UCSD-AML1 (cell line): ENCODE results near the gene MED15.

ENCODE experiments used
- DNase-seq: peaks from one replicate; lab custom pipeline; 2025; ENCODE audit not compliant: unreplicated experiment; lab: John Stamatoyannopoulos, UW

The MED15 gene

DNA sequence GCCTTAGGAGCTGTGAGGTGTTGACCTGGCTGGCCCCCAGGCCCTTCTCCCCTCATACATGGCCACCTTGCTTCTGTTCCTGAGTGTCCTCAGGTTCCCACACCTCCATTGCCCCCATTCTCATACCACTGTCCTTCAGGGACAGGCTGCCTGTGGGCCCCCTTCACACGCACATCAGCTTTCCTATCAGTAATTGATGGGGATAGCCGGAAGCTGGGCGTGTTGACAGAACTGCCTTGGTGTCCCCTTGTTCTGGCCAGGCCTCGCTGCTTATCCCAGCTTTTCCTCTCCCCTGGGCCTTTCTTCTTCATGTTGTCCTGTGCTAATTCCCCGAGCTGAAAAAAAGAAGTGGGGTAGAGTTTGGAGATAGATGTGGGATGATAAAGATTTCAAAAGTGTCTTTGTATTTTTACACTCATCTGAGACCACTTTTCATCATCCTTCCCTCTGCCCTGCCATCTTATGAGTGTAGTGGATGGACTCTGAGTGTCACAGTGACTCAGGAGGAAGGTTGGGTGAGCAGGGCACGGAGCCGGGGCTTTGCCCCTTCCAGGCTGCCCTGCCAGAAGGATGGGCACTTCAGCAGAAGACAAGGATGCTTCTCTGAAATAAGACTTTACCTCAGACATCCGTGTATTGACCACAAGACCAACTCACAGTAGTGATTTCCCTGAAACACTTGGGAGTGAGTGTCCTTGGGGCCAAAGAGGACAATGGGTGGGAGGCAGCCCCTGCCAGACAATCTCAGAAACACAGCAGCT, 42.8 kb downstream of the MED15 start:
- DNase-seq: no peak

DNA sequence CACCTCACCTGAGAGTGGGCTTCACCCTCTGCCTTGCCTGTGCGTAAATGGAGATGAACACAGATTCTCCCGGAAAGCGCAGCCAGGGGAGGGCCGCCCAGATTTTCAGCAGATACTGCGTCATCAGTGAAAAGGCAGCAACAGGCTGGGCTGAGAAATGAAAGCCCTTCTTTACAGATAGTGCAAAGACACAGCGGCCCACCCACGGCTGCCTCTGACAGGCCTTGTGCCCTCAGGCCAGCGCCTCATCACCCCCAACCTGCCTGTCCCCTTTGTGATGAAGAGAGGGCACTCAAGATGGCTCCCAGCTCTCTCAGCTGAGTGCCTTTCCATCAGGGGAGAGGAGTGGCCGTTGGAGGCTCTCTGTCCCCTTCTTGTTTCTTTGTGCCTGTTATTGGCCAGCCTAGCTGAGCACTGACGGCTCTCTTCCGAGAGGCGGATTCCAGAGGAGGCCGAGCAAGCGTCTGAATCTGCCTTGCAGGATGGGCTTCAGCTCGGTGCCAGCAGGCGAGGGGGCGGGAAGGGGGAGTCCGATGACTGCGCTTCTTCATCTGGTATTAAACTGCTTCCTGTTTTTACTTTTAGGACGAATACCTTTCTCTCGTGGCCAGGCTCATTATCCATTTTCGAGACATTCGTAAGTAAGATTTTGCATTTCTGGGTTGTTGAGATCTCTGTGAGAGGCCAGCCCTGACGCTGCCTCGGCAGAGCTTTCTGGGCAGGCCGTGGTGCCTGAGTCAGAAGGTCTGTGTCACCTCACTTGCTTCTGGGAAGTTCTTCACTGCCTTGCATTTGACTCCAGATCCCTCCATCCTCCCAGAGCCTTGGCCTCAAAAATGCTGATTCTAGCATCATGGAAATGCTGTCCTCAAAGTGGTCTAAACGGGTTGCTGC, 43.7 kb downstream of the MED15 start:
- no peak for DNase-seq

DNA sequence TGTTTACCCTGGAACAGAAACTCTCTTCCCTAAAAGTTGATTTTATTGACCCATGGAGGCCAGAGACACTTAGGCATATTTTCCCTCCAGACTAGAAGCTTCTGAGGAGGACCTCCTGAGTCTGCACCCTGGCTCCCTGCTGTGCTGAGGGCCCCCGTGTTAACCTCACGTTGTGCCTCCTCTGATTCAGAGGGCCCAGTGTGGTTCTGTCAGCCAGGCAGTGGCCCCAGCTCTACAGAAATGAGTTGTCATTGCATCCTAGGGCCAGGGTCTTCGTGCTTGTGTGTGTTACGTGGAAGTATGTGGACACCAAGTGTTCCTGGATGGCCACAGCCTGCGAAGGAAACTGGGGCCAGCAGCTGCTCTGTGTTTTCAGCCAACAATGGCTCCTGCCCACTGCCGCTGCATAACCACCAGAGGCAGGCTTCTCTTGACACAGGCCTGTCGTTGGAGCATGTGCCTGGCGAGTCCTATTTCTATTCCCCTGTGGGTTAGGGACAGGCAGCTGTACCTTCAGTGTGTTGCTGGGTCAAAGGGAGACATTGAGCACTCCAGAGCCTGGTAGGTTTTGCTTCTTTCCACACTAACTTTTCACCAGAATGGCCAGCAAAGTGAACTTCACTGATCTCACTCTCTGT, 44.5 kb downstream of the MED15 start:
- DNase-seq: no peak

DNA sequence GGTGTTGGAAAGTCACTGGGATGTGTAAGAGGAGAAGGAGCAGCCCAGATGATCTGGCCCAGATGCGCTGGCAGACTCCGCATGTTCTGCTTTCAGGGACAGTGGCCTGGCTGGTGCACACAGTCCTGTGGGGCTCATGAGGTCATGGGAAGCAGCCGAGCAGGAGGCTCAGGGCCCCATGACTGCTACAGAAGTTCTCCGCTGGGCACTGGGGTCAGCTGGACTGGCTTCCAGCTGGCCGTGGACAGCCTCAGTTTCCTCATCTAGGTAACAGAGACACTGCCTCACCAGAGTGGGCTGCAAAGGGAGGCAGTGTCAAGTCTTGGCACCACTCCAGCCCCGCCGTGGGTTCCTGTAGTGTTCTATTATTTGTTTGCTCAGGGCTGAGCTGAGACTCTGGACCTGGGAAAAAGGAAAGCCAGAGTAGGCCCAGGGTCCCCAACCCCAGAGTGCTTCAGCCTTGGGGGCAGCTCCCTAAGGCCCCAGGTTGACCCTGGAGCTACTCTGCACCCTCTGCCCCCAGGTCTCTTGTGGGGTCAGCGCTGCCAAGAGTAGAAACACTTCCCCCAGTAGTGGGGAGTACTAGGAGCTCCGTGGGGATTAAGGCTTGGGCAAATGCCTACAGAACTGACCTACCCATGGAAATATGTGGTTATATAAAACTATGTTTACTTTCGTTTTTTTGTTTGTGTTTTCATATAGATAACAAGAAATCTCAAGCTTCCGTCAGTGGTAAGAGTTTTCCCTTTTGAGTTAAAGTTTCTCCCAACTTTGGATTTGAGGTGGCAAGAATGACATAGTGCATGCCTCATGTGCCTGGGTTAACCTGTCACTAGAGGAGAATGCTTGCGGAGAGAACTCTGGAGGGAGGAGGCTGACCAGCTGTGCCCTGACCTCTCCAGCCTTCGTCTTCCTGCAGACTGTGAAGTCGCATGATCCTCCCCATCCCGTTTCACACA, 45.3 kb downstream of the MED15 start:
- no peak for DNase-seq

DNA sequence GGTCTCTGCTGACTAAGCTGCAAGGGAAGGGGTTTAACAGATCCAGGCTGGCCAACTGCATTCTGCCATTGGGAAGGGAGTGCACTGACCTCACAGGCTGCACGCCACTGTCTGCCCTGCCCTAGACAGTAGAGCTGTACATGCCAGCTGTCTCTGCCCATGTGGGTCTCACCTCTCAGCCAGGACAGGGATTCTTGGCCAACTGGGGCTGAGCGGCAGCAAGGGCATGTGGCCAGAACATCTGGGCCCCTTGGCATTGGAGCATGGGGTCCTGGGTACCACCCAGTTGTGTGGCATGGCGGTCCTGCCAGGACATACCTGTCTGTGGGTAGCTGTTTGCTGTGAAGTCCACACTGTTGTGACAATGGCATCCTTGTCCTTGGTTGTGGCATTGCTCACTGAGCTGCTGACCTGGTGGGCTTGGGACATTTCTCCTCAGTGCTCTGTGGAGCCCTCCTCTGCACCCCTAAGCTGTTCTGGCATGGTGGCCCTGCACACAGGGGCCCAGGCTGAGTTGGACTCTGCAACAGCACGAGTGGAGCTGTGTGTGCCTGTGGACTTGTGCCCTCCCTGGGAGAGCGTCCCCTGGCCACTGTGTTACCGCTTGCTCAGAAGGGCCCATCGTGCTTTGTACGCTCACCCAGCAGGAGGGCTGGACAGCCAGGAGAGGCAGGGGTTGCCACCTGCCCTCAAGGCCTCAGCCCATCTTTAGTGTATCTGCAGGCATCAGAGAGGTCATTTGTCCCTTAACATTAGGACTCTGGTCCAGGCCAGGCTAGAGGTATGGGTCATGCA, 46.7 kb downstream of the MED15 start:
- DNase-seq: no peak

DNA sequence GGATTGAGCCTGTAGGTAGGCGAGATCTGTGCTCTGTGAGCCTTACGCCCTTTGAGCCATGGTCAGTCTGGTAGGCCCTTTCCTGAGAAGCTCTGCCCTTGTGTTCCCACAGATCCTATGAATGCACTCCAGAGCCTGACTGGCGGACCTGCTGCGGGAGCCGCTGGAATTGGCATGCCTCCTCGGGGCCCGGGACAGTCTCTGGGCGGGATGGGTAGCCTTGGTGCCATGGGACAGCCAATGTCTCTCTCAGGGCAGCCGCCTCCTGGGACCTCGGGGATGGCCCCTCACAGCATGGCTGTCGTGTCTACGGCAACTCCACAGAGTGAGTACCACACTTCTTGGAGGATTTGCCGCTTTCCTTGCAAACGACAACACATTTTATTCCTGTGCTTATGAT, 47.4 kb downstream of the MED15 start:
- DNase-seq: no peak

DNA sequence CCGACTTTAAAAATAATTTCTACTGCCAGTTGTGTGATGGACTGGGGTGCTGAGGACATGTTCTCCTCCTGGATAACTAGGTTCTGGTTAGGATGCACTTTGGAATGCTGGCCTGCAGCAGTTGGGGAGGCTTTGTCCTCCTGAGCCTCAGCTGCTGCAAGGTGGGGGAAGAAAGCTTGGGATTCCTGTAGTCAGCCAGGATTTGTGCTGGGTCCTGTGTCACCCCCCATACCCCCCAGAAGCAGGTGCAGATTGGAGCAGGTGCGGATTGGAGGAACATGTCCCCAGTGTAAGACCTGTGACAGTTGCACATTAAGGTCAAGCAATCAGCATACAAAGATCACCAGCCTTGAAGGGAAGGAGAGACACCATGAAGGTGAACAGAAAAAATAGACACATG, 51.1 kb downstream of the MED15 start:
- no peak for DNase-seq

DNA sequence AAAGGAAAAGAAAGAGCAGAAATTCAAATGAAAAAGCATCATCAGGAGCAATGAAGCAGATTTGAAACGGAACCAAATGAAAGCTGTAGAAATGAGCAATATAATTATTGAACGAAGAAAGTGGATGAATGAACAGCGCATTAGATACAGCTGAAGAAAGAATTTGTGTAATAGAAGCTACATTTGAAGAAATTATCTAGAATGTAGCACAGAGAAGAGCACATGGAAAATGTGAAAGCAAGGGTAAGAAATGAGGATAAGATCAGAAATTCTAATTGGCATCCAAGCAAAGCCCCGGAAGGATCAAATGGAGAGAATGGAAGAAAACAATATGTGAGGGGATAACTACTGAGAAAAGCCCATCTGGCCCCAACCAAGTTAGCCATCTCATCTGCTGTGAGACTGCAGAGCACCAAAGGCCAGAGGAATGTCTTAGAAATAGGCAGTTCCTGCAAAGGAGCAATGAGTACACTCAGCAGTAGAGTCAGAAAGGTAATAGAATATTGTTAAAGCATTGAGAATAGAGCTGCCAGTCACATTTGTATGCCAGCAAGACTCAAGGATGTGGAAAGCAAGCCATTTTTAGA, 51.9 kb downstream of the MED15 start:
- no peak for DNase-seq

DNA sequence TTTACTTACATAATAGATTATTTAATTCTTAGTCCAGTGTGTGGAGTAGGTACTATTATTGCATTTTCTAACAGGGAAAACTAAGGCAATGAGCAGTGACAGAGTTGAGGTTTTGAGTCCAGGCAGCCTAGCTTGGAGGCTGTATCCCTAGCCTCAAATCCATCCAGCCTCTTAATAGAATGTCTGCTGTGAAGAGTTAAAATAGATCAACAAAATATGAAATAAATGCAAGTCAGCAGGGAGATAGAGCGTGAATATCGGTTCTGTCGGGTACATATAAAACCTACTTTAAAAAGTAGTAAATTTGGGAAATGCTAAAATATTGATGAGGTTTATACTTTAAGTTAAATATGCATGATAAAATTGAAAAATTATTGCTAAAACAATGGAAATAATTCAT, 53.3 kb downstream of the MED15 start:
- DNase-seq: no peak

DNA sequence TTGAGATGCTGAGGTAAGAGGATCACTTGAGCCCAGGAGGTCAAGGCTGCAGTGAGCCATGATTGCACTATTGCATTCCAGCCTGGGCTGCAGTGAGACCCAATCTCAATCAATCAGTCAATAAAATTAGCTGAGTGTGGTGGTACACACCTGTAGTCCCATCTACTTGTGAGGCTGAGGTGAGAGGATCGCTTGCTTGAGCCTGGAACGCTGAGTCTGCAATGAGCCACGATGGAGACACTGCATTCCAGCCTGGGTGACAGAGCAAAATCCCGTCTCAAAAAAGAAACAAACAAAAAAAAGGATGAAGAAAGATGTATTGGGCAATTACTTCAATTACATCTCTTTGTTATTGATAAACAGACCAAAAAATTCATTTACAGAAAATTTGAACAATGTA, 54.5 kb downstream of the MED15 start:
- no peak for DNase-seq

DNA sequence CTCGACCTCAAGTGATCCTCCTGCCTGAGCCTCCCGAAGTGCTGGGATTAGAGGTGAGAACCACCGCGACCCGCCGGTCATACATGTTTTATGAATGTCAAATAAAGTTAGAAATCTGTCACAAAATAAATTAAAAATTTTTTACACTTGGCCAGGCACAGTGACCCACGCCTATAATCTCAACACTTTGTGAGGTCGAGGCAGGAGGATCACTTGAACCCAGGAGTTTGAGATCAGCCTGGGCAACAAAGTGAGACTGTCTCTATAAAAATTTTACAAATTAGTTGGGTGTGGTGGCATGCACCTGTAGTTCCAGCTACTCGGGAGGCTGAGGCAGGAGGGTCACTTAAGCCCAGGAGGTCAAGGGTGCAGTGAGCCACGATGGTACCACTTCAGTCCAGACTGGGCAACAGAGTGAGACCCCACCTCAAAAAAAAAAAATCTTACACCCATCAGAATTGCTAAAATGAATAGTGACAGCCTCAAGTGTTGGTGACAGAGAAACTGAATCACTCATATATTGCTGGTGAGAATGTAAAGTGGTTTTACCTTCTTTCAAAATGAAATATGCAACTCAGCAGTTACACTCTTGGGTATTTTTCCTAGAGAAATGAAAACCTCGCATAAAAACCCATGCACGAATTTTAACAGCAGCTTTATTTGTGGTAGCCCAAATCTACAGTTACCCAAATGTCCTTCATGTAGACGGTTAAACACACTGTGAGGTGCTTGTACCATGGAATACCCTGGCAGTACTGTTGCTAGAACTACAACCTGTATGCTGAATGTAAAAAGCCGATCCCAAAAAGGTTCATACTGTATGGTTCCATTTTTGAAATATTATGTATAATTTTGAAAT, 55.4 kb downstream of the MED15 start:
- no peak for DNase-seq

DNA sequence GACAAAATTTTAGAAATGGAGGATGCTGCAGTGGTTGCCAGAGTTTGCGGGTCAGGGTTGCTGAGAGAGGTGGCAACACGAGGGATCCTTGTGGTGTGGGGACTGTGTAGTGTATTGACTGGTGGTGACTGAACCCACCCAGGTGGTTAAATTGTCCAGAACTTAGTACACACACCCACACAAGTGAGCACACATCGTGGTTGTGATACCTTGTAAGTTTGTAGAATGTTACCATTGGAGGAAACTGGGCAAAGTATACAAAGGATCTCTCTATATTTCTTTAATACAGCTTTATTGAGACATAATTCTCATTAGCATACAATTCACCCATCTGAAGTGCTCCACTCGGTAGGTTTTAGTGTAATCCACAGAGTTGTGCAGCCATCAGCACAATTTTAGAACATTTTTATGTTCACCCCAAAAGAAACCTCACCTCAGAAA, 56.1 kb downstream of the MED15 start:
- no peak for DNase-seq

DNA sequence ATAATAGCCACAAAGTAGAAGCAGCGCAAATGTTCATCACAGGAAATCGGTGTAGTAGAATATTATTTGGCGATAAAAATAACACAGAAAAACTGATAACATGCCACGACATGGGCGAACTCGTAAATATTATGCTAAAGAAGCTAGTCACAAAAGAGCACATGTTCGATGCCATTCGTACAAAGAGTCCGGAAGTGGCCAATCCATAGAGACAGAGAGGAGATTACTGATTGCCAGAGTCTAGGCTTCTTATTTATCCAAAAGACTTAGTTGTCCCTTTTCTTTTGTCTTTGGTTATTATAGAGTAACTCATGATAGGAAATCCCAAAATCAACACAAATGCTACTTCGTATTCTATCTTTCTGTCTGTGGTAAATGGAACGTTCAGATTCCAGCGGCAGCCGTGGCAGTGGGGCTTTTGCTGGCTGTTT, 56.5 kb downstream of the MED15 start:
- DNase-seq: no peak

DNA sequence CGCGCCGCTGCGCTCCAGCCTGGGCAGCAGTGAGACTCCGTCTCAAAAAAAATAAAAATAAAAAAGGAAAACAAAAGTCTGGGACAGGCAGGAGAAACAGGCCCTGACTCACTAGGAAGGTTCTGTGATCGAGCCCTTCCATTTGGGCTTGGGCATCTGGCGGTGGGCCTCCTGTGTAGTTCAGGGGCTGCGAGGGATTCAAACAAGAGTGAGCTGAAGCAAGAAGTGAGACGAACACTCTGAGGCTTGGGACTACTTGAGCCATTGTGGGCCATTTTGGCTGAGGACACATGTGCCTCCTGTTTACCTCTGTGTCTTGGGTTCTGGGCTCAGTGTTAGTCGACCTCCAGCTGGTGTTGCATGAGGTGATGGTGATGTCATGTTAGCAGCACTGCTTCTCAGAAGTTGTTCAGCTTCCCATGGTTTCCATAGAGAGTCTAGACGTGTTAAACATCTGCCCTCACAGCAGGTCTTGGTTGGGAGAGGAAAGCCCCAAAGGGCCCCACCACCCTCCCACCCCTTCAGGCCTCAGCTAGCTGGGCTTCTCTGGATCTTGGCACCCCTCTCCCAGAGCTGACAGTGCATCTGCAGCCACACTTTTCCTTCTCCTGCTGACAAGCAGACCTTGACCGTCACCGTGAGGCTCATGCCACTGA, 57.8 kb downstream of the MED15 start:
- no peak for DNase-seq

DNA sequence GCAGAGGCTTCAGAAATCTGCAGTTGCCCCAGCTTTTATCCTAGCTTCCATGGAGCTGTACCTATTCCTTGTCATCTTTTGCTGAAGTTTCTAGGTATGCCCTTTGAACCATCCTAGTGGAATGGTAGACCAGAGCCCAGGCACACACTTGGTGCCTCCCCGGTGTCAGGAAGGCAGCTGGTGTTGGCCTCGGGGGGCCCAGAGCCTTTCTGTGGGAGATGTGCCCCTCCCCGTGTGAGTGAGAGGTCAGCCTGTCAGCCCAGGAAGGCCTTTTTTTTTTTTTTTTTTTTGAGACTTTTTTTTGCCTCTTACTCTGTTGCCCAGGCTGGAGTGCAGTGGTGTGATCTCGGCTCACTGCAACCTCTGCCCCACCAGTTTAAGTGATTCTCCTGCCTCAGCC, 58.4 kb downstream of the MED15 start:
- DNase-seq: no peak

DNA sequence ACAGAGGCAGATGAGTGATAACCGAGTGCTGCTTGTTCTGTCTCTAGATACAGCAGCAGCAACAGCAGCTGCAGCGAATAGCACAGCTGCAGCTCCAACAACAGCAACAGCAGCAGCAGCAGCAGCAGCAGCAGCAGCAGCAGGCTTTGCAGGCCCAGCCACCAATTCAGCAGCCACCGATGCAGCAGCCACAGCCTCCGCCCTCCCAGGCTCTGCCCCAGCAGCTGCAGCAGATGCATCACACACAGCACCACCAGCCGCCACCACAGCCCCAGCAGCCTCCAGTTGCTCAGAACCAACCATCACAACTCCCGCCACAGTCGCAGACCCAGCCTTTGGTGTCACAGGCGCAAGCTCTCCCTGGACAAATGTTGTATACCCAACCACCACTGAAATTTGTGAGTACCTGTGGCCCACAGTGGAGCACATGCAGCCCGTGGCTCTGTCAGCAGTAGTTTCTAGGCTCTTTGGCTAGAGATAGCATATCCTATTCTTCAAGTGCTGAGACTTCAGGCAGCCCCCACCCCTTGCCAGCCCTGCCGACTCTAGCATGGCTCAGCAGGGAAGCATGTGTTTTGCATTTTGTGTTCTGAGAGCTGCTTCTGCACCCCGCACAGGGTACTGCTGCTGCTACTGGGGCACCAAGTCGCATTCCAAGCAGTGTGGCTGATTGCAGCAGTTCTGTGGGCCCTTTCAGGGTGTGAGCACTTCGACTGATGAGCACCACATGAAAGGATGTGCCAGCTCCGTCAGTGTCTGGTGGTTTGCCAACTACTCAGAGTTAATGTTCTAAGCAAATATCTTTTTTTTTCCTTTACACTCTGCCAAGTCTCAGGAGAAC, 59.2 kb downstream of the MED15 start:
- no peak for DNase-seq

DNA sequence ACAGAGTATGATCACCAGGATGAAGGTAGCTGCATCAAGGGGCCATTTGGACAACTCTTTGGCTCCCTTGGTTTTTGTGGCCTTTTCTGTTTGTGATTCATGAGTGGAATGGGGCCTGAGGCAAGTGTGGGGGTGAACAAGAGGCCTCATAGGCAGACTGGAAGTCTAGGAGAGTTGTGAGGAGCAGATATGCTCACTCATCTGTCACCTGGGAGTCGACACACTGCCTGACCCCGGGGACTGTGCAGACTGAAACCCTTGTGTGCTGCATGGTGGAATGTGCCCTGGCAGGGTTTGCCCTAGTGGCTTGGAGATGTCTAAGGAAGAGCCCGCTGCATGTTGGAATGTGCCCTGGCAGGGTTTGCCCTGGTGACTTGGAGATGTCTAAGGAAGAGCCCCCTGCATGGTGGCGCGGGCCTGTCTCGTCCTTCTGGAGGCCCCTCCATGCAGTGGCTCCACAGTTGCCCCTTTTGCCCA, 60.0 kb downstream of the MED15 start:
- no peak for DNase-seq
